GM21390 (cell line): ENCODE measurements around the gene STX16.
A peak's percentile ranks its signal among the peaks of the same experiment; 100 is the strongest.

Experiments used
- ATAC-seq: cut with Tn5 transposase; IDR thresholded peaks from one replicate; pipeline ENCODE4 v1.9.1; 2021; ENCODE audit not compliant: unreplicated experiment

STX16 gene

GRCh38 chr20:58650776-58651558 lies at the start of gene STX16:
TSS of gene STX16 (plus strand) at chr20:58651283. CDS start at chr20:58652007, 724 bp downstream.
- peak; percentile 65 for ATAC-seq

DNA sequence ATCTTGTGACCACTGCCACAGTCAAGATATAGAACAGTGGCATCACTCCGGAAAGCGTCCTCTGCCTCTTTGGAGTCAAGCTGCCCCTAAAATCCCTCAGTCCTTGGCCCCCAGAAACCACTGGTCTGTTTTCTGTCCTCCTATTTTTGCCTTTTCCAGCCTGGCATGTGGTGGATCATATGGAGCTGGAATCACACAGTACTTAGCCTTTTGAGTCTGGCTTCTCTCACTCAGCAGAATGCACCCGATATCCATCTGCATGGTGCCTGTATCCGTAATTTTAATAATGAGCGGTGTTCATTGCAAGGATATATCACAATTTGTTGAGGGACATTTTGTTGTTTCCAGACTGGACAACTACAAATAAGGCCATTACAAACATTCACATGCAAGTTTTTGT lies 49.0 kb upstream of the STX16 start:
- ATAC-seq: no peak

DNA sequence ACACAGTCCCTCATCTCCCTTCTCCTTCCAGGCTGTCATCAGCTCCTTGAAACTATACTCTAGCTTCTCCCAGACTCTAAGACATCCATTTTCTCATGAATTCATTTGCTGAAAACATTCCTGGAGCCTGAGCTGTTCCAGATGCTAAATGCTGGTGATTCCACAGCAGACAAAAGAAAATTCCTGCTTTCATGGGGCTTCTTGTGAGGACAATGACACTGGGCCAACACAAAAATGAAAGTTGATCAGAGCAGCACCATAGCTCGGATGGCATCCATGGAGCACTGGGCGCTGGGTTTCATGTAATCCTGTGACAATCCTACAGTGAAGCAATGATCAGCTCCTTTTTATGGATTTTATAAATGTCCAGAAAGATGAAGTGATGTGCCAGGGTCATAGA lies 47.4 kb upstream of the STX16 start:
- no peak for ATAC-seq

DNA sequence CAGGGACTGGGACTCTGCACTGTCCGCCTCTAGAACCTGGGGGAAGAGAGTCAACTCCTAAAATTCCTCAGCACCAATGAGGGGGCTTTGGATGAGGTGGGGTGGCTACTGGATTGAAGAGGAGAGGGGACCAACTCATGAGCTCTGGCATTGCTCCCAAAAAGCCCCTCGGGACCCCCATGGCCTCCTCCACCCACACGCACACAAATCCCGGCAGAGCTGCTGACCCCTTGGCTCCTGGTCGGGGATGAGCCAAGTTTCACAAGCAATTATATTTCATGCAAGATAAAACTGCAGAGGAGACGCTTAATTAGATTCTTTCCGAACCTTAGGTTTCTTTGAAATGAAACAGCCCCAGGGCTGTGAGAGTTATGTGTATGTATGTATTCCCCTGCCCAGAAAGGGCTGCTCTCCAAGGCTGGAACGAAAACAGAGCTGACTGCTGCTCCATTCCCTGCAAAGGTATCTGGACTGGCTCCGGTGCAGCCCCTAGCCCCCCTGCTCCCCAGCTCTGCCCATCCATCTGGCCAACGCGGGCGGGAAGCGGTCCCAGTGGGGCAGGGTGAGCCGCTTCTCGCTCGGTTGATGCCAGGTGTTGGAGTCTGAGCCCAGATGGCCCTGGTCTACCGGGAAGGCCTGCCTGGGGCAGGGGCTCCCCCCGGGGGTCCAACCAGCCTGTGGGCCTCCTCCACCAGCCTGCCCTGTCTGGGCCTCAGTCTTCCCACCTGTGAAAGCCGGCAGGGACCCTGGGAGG lies 46.8 kb upstream of the STX16 start:
- ATAC-seq: no peak

- ATAC-seq: no peak
Observed at GRCh38 chr20:58605292-58606065, 45.6 kb upstream of the STX16 start.

- ATAC-seq: no peak
Observed at GRCh38 chr20:58606184-58606583, 44.9 kb upstream of the STX16 start.

- no peak for ATAC-seq
Observed at GRCh38 chr20:58608096-58608840, 42.8 kb upstream of the STX16 start.

DNA sequence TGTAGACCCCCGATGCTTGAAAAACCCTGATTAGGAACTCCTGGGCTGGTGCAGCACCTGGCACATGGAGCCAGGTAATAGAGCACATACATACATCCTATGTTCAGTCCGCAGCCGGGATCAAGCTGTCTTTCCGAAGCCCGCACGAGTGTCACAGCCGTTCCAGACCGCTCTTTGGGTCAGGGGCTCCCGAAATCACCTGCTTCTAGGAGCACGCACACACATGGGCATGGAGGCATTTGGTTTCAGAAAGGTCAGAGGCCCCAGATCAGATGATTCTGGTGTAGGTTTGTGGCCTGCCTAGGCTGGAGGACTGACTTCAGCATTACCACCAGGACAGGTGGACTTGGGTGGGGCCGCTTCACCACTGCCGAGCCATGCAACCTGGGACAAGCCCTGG lies 42.1 kb upstream of the STX16 start:
- no peak for ATAC-seq

- no peak for ATAC-seq
Observed at GRCh38 chr20:58610071-58610800, 40.8 kb upstream of the STX16 start.

DNA sequence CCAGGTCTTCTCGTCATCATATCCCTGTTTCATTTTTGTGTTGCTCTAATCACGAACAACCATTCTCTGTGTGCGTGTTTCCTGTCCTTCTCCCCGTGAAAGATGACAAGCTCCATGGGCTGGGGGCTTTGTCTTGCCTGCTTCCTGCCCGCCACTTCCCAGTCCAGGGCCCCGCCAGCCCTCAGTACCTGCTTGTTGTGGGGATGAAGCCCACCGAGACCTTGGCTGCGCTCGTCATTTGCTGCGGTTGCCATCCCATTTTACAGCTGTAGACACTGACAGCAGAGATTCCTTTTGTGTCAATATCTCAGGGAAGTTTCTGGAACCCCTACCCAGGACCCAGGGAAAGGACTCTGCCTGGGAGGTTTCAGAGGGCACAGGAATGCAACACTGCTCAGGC lies 40.3 kb upstream of the STX16 start:
- no peak for ATAC-seq

DNA sequence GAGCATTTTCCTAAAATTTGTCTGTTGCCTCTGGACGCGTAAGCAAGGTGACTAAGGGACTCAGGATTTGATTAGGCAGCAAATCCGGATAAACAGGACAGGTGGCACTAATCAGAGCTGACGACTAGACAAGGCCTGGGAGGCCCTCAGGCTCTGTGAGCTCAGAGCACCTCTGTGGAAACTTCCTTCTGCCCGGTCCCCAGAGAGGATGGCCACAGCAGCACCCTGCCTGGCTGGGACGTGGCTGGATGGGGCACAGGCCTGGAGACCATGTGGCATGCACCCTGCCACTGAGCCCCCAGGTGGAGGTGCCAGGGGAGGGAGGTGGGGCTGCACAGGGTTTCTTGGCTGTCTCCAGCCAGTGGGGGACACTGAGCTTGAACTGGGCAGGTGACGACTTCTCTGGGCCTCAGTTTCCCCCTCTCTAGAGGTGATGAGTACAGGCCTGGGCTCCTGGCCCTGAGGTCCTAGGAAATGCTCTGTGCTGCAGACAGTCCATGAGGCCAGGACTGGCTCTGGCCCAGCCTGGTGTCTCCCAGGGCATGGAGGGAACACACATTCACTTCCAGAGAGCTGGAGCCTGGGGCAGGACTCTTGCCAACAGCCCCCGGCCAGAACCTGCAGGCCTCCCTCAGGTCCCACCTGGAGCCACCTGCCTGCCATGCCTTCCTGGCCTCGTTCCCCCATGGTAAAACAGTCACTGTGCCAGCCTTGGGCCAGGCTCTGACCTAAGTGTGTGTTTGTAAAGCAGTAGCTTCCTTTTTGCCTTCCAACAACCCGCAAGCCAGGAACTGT lies 39.6 kb upstream of the STX16 start:
- ATAC-seq: no peak

DNA sequence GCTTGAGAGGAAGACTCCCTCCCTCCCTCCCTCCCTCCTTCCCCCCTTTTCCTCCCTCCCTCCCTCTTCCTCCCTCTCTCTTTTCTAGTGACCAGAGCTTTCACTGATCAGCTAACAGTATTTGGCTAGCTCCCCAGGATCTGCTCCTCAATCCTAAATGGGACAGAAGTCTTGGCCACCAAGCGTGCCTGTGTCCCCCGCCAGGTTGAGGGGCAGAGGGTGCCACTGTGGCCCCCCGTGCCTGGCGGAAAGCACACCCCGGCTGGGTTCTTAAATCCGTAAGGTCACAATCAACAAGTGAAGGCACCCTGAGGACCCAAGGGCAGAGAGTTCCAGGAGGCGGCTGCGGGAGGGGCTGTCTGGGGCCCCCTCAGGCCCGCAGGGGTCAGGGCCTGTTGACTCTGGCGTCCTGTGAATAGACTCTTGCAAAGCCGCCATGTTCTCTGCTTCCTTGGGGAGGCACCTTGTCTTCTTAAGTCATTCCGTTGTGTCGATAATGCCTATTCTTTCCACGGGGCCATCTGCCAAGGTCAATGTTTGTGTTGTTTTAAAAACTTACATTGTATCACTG lies 38.9 kb upstream of the STX16 start:
- ATAC-seq: no peak

GRCh38 chr20:58613061-58613854 lies 37.8 kb upstream of the STX16 start:
- no peak for ATAC-seq

DNA sequence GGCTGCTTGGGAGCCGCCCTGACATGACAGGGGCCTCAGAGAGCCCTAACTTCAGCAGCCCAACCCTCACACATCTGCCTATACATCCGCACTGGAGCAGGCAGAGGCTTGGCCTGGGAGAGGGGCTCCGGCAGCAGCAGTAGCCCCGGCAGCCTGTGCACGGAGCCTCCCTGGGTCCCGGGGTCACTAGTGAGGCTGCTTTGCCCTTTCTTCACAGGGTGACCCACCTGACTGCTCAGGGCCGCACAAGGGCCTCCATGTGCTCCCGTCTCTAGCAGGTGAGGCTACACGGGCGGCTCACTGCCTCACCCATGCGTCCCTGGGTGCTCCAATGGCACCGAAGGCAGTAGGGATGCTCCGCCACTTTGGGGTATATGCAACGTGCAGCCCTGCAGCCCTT lies 36.7 kb upstream of the STX16 start:
- no peak for ATAC-seq

DNA sequence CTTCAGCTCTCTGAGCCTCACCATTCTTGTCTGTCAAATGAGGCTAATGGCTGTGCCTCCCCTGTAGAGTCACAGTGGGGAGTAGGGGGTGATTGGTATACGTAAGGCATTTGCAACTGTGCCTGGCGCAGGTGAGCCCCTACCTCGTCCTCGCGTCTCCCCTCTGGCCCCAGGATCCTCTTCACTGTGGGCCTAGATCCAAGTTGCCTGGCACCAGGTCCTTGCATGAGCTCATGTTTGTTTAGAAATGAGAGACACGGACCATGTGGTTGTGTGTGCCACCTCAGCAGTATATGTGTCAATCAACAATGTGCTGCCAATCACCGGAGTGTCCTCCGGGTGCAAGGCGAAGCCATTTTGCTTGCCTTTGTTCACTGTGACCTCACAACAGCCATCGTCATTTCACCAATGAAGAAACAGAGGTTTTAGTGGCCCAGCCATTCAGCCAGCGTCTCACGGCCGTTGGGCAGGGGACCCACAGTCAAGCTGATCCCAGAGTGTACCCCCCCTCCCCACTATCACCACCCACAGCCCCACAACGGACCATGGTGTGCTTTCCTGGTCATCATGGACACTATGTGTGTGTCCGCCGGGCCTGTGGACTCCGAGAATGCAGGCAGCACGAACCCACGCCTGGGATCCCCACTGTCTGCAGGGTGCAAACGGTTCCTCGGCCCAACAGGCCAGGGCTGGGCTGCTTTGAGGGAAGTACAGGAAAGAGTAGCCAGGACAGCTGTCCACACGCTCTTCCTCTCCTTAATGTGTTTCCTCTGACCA lies 35.9 kb upstream of the STX16 start:
- ATAC-seq: no peak

DNA sequence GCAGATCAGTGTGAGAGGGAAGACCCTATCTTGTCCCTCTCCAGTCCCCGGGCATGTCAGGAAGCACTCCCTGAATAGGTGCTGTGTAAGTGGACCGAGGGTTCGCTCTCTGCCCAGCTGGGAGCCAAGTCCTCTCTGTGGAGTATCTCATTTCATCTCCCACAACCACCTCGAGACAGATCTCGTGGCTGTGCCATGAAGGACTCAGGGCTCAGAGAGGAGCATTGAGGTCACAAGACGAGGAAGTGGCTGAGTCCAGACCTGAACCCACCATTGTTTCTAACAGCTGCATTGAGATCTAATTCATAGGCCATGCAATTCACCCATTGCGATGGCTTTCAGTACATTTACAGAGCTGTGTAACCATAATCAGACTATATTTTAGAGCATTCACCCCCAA lies 34.7 kb upstream of the STX16 start:
- ATAC-seq: no peak

DNA sequence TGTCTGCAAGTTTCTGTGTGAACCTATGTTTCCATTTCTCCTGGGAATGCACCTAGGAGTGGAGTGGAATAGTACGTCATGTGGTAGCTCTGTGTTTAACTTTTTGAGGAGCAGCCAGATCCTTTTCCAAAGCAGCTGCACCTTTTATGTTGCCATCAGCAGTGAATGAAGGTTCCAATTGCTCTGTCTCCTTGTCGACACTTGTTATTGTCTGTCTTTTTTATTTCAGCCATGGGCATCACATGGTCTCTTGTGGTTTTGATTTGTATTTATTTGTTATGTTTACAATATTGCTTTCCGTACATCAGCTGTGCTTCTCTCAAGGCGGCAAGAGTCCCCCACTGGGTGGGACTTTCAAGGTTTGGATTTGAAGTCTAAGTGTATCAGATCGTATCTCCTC lies 33.9 kb upstream of the STX16 start:
- ATAC-seq: no peak
